Fibroblast of lung (primary cell): ENCODE measurements around the gene GGPS1. TPM values are rescaled to one million over a fixed set of nuclear protein-coding genes. Genes with fewer than 3 reads are reported as not detected.
"Not testable (repeated sequence)": the region's sequence is repeated elsewhere in the genome, so short reads cannot be mapped to it uniquely, and the experiment has no call there.

Experiments used
- DNase-seq, 2 donors: peaks; one replicate each; pipeline versions ENCODE4 v3.0.0 to v3.0.0-alpha.2; 2010; ENCODE audit warnings: low read depth in 2 of 2
- H2AFZ ChIP-seq: 2 replicates; pipeline ENCODE4 v1.5.1; 2012; ENCODE audit warnings: low read length, control low read depth, inconsistent platforms
- H3K27ac ChIP-seq: 2 replicates; pipeline ENCODE4 v1.5.1; 2011; ENCODE audit warnings: low read length, control low read depth; ENCODE audit not compliant: insufficient read depth
- H3K27me3 ChIP-seq: 2 replicates; pipeline ENCODE4 v1.5.1; 2011; ENCODE audit warnings: mild to moderate bottlenecking, low read length; ENCODE audit not compliant: control insufficient read depth, insufficient read depth
- H3K36me3 ChIP-seq: 2 replicates; pipeline ENCODE4 v1.5.1; 2011; ENCODE audit warnings: low read length; ENCODE audit not compliant: control insufficient read depth, insufficient read depth
- H3K4me1 ChIP-seq: 2 replicates; pipeline ENCODE4 v1.5.1; 2011; ENCODE audit warnings: low read length; ENCODE audit not compliant: control insufficient read depth, insufficient read depth; ENCODE audit errors: extremely low read depth
- H3K4me2 ChIP-seq: 2 replicates; pipeline ENCODE4 v1.5.1; 2011; ENCODE audit warnings: low read length, control low read depth; ENCODE audit not compliant: insufficient read depth; ENCODE audit errors: extremely low read depth
- H3K4me3 ChIP-seq, 4 experiments: fragments of 200-600 bp in 1 of 4; sonication (generic) in 1 of 4; replicated peaks in 1 of 4; 2 replicates each; pipeline ENCODE4 v1.5.1; 2011 to 2016; ENCODE audit warnings: low read length in 4 of 4, low read depth in 3 of 4, mild to moderate bottlenecking in 3 of 4, control low read depth in 2 of 4, inconsistent platforms in 1 of 4, mixed read lengths in 1 of 4; ENCODE audit not compliant: insufficient read depth in 1 of 4; ENCODE audit errors: control extremely low read depth in 1 of 4
- H3K79me2 ChIP-seq: 2 replicates; pipeline ENCODE4 v1.5.1; 2012; ENCODE audit warnings: mild to moderate bottlenecking, low read length, inconsistent platforms; ENCODE audit not compliant: control insufficient read depth, insufficient read depth
- H3K9ac ChIP-seq: 2 replicates; pipeline ENCODE4 v1.5.1; 2011; ENCODE audit warnings: mild to moderate bottlenecking, low read length, control low read depth; ENCODE audit not compliant: insufficient read depth
- H3K9me3 ChIP-seq: 2 replicates; pipeline ENCODE4 v1.5.1; 2012; ENCODE audit warnings: low read depth, low read length; ENCODE audit not compliant: control insufficient read depth, insufficient read depth
- H4K20me1 ChIP-seq: 2 replicates; pipeline ENCODE4 v1.5.1; 2011; ENCODE audit warnings: low read length; ENCODE audit not compliant: control insufficient read depth, insufficient read depth; ENCODE audit errors: extremely low read depth
- CTCF ChIP-seq, 2 donors: IDR thresholded peaks in 1 of 2; conservative IDR thresholded peaks in 1 of 2; 1 replicate in 1 of 2; 2 replicates in 1 of 2; pipeline ENCODE4 v1.5.1; 2011 to 2012; ENCODE audit warnings: low read length in 2 of 2, control low read depth in 1 of 2, inconsistent platforms in 1 of 2, low read depth in 1 of 2, mild to moderate bottlenecking in 1 of 2
- EZH2 ChIP-seq: IDR thresholded peaks from 2 replicates; pipeline ENCODE4 v1.5.1; 2012; ENCODE audit warnings: low read length, control low read depth, mild to moderate bottlenecking; ENCODE audit errors: missing control alignments
- polyA plus RNA-seq, 2 donors: library from polyadenylated mRNA; depleted of rRNA in 1 of 2; stranded (reverse) in 1 of 2; unstranded in 1 of 2; fragments of >200 nt; gene quantifications; 2 replicates each; pipeline ENCODE4 v1.2.1, GENCODE V29; 2011 to 2012; ENCODE audit warnings: missing spikeins in 1 of 2
- total RNA-seq: library from RNA; depleted of rRNA; stranded (reverse); fragments of >200 nt; gene quantifications from 2 replicates; pipeline ENCODE4 v1.2.1, GENCODE V29; 2014

The GGPS1 gene
- total and polyA plus RNA-seq, 2 donors (not counting 1 experiment from before 2014, with no cell fraction given), result 24.3 to 37.5 TPM

- Histone ChIP-seq H3K4me2 (no peak overlapping the region), H4K20me1 (no peaks in the 10 kb centered on the region), H3K4me3 (no peak overlapping the region), H3K36me3 (no peaks in the 10 kb centered on the region), H3K9me3 (no peaks in the 10 kb centered on the region), H3K4me1 (no peaks in the 10 kb centered on the region), H2AFZ (no peak overlapping the region), H3K27me3 (no peaks in the 10 kb centered on the region), H3K27ac (no peak overlapping the region), H3K9ac (no peak overlapping the region), H3K79me2 (peaks cover 23% of the 10 kb centered on the region)
- TF ChIP-seq CTCF (conservative IDR thresholded peaks at IDR 0.05 in 1 of 2, IDR thresholded peaks at IDR 0.05 in 1 of 2; ENCODE audit: low read depth in 1 of 2, low read length in 2 of 2) (no peak), EZH2 (no peak)
- no peak for DNase-seq
Observed at GRCh38 chr1:235369802-235370201, 41.4 kb downstream of the GGPS1 start.

DNA sequence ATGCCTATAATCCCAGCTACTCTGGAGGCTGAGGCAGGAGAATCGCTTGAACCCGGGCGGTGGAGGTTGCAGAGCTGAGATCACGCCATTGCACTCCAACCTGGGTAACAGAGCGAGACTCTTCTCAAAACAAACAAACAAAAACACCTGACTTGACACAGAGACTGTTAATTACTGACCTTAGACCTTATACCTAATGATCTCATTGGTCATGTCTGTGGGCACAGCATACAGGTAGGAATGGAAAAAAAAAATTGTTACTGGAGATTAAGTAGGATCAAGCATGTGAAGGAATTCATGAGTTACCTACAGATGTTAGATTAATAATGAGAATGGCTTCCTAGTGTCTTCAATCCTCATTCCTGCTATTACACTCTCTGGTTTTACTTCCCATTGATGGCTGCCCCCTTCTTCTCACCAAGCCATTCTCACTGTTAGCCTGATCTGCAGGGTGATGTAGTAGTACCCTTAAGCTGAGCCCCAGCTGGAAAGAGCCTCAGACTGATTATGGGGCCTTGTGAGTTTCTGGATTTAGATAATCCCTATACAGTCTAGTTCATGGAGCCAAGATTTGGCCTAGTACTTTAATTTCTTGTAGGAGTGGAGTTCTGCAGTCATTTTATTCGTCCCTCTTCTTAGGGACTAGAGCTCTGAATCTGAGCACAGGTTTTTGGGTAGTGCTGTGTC is 47.7 kb downstream of the GGPS1 start:
- no peaks in the 10 kb centered on the region for H3K36me3 ChIP-seq
- no peak overlapping the region for H3K4me2 ChIP-seq
- no peak overlapping the region for H3K9ac ChIP-seq
- no peaks in the 10 kb centered on the region for H3K4me1 ChIP-seq
- H3K9me3 ChIP-seq, result no peaks in the 10 kb centered on the region
- TF ChIP-seq CTCF (conservative IDR thresholded peaks at IDR 0.05 in 1 of 2, IDR thresholded peaks at IDR 0.05 in 1 of 2; ENCODE audit: low read depth in 1 of 2, low read length in 2 of 2) (no peak), EZH2 (no peak)
- no peak overlapping the region for H2AFZ ChIP-seq
- H3K27ac ChIP-seq, result no peak overlapping the region
- DNase-seq, result no peak
- no peak overlapping the region for H3K4me3 ChIP-seq
- H3K27me3 ChIP-seq, result no peaks in the 10 kb centered on the region
- H3K79me2 ChIP-seq, result peaks cover 22% of the 10 kb centered on the region
- H4K20me1 ChIP-seq, result no peaks in the 10 kb centered on the region

- not testable (repeated sequence) for H3K4me2 ChIP-seq, H3K27me3 ChIP-seq, H3K4me3 ChIP-seq, H3K9ac ChIP-seq, H3K4me1 ChIP-seq, H3K27ac ChIP-seq, H4K20me1 ChIP-seq, H3K9me3 ChIP-seq, H3K36me3 ChIP-seq, H2AFZ ChIP-seq, DNase-seq
- H3K79me2 ChIP-seq, result peaks cover 13% of the 10 kb centered on the region
Observed at GRCh38 chr1:235378134-235378735, 49.9 kb downstream of the GGPS1 start.

- H3K27ac ChIP-seq, H4K20me1 ChIP-seq, H3K9ac ChIP-seq, H3K9me3 ChIP-seq, H2AFZ ChIP-seq, H3K79me2 ChIP-seq, H3K4me3 ChIP-seq, DNase-seq, H3K4me2 ChIP-seq, H3K4me1 ChIP-seq, H3K27me3 ChIP-seq, H3K36me3 ChIP-seq: not testable (repeated sequence)
Observed at GRCh38 chr1:235381955-235382739, 53.8 kb downstream of the GGPS1 start.

DNA sequence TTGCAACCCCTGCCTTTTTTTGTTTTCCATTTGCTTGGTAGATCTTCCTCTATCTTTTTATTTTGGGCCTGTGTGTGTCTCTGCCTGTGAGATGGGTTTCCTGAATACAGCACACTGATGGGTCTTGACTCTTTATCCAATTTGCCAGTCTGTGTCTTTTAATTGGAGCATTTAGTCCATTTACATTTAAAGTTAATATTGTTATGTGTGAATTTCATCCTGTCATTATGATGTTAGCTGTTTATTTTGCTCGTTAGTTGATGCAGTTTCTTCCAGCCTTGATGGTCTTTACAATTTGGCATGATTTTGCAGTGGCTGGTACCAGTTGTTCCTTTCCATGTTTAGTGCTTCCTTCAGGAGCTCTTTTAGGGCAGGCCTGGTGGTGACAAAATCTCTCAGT is 57.3 kb downstream of the GGPS1 start:
- H3K4me3 ChIP-seq, H3K9ac ChIP-seq, DNase-seq: not testable (repeated sequence)

More for the DNA sequence above, 57.3 kb downstream of the GGPS1 start:
- H3K27ac ChIP-seq, H3K79me2 ChIP-seq, H4K20me1 ChIP-seq, H3K36me3 ChIP-seq, H3K4me1 ChIP-seq, H3K4me2 ChIP-seq, H3K27me3 ChIP-seq, H3K9me3 ChIP-seq, H2AFZ ChIP-seq: not testable (repeated sequence)
